ENCODE measurements around the gene TEX11.
"Not testable (repeated sequence)": the region's sequence is repeated elsewhere in the genome, so short reads cannot be mapped to it uniquely, and the experiment has no call there.

DNA sequence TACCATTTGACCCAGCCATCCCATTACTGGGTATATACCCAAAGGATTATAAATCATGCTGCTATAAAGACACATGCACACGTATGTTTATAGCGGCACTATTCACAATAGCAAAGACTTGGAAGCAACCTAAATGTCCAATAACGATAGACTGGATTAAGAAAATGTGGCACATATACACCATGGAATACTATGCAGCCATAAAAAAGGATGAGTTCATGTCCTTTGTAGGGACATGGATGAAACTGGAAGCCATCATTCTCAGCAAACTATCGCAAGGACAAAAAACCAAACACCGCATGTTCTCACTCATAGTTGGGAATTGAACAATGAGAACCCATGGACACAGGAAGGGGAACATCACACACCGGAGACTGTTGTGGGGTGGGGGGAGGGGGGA, 64.4 kb downstream of the TEX11 start:
- TF ChIP-seq EP300, POLR2AphosphoS5, POLR2A (IDR thresholded peaks at IDR 0.05): not testable (repeated sequence)
- TF ChIP-seq, protein P1, sequence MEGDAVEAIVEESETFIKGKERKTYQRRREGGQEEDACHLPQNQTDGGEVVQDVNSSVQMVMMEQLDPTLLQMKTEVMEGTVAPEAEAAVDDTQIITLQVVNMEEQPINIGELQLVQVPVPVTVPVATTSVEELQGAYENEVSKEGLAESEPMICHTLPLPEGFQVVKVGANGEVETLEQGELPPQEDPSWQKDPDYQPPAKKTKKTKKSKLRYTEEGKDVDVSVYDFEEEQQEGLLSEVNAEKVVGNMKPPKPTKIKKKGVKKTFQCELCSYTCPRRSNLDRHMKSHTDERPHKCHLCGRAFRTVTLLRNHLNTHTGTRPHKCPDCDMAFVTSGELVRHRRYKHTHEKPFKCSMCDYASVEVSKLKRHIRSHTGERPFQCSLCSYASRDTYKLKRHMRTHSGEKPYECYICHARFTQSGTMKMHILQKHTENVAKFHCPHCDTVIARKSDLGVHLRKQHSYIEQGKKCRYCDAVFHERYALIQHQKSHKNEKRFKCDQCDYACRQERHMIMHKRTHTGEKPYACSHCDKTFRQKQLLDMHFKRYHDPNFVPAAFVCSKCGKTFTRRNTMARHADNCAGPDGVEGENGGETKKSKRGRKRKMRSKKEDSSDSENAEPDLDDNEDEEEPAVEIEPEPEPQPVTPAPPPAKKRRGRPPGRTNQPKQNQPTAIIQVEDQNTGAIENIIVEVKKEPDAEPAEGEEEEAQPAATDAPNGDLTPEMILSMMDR (IDR thresholded peaks at IDR 0.05), result not testable (repeated sequence)
